Activated CD8-positive, alpha-beta T cell treated with anti-CD3 and anti-CD28 coated beads for 36 hours (primary cell): Measurements from ENCODE around the gene EFCAB6. TPM values are rescaled to one million over a fixed set of nuclear protein-coding genes. Genes with fewer than 3 reads are reported as not detected.

Source experiments
- ATAC-seq: fragments of 200-7000 bp; cut with Tn5 transposase; one replicate; pipeline ENCODE4 v1.10.0; 2021; ENCODE audit warnings: mild to moderate bottlenecking, moderate library complexity
- CTCF ChIA-PET: fragments of 350-600 bp; sonication (Branson Sonifier 250); formaldehyde crosslinking; loops from one replicate; lab custom pipeline; 2021; ENCODE audit warnings: antibody characterized with exemption; lab: Charles Lee
- POLR2A ChIA-PET: fragments of 350-600 bp; sonication (Branson Sonifier 250); formaldehyde crosslinking; loops from one replicate; lab custom pipeline; 2021; ENCODE audit warnings: antibody characterized with exemption; lab: Charles Lee
- DNase-seq: peaks from one replicate; pipeline ENCODE4 v3.0.0-alpha.2; 2020
- H3K27ac Mint-ChIP-seq: one replicate; pipeline ENCODE4 v1.8.0; 2021; ENCODE audit warnings: mild to moderate bottlenecking, mixed read lengths
- H3K27me3 Mint-ChIP-seq: one replicate; pipeline ENCODE4 v1.8.0; 2021; ENCODE audit warnings: mixed read lengths
- H3K36me3 Mint-ChIP-seq: one replicate; pipeline ENCODE4 v1.8.0; 2021; ENCODE audit warnings: low read depth, mixed read lengths
- H3K4me1 Mint-ChIP-seq: one replicate; pipeline ENCODE4 v1.8.0; 2021; ENCODE audit warnings: low read depth, mixed read lengths
- H3K4me3 Mint-ChIP-seq: one replicate; pipeline ENCODE4 v1.8.0; 2021; ENCODE audit warnings: mild to moderate bottlenecking, moderate library complexity, mixed read lengths
- H3K9me3 Mint-ChIP-seq: one replicate; pipeline ENCODE4 v1.8.0; 2021; ENCODE audit warnings: mixed read lengths
- CTCF ChIP-seq: fragments of 200-600 bp; IDR thresholded peaks from one replicate; pipeline ENCODE4 v1.8.0; 2022; ENCODE audit warnings: antibody characterized with exemption, mild to moderate bottlenecking
- intact Hi-C: fragments of 100-400 bp; cut with micrococcal nuclease; formaldehyde crosslinking; loops from one replicate; pipeline ENCODE4 v1.10.0; 2022
- total RNA-seq, 2 experiments: library from RNA; stranded (reverse); gene quantifications; one replicate each; pipeline ENCODE4 v1.2.3, GENCODE V29; 2021

Gene EFCAB6
- total RNA-seq, 2 experiments from 2014 or later, result 0.16 to 0.29 TPM

GRCh38 chr22:43508489-43508888 lies 303.6 kb downstream of the EFCAB6 start:
- Mint-ChIP-seq H3K27ac (no peak overlapping the region), H3K36me3 (no peaks in the 10 kb centered on the region), H3K4me1 (no peaks in the 10 kb centered on the region), H3K9me3 (no peaks in the 10 kb centered on the region), H3K4me3 (no peak overlapping the region), H3K27me3 (no peaks in the 10 kb centered on the region)
- ATAC-seq, result no peak
- no peak for TF ChIP-seq CTCF
- ChIA-PET POLR2A (no interaction called here), CTCF (no interaction called here)
- intact Hi-C loops, result no loop called here
- DNase-seq, result no peak

GRCh38 chr22:43507235-43507634 lies 304.9 kb downstream of the EFCAB6 start:
- no peak for TF ChIP-seq CTCF
- ChIA-PET CTCF (no interaction called here), POLR2A (no interaction called here)

GRCh38 chr22:43506487-43506886 lies 305.6 kb downstream of the EFCAB6 start:
- Mint-ChIP-seq H3K36me3 (no peaks in the 10 kb centered on the region), H3K4me1 (no peaks in the 10 kb centered on the region), H3K4me3 (no peak overlapping the region), H3K27ac (no peak overlapping the region), H3K9me3 (no peaks in the 10 kb centered on the region), H3K27me3 (no peaks in the 10 kb centered on the region)
- intact Hi-C loops, result no loop called here
- no peak for TF ChIP-seq CTCF
- ATAC-seq (no peak), DNase-seq (no peak)
- ChIA-PET POLR2A (no interaction called here), CTCF (no interaction called here)

More at GRCh38 chr22:43507235-43507634, 304.9 kb downstream of the EFCAB6 start:
- no peaks in the 10 kb centered on the region for H3K9me3 Mint-ChIP-seq
- H3K27me3 Mint-ChIP-seq, result no peaks in the 10 kb centered on the region
- ATAC-seq (no peak), DNase-seq (no peak)
- no peaks in the 10 kb centered on the region for H3K36me3 Mint-ChIP-seq
- no peak overlapping the region for H3K27ac Mint-ChIP-seq
- no peak overlapping the region for H3K4me3 Mint-ChIP-seq
- H3K4me1 Mint-ChIP-seq, result no peaks in the 10 kb centered on the region
- intact Hi-C loops, result no loop called here

GRCh38 chr22:43505896-43506295 lies 306.2 kb downstream of the EFCAB6 start:
- Mint-ChIP-seq H3K9me3 (no peaks in the 10 kb centered on the region), H3K27ac (no peak overlapping the region), H3K27me3 (no peaks in the 10 kb centered on the region), H3K4me1 (no peaks in the 10 kb centered on the region), H3K36me3 (no peaks in the 10 kb centered on the region), H3K4me3 (no peak overlapping the region)
- TF ChIP-seq CTCF, result no peak
- ATAC-seq (no peak), DNase-seq (no peak)
- CTCF ChIA-PET, result no interaction called here
- POLR2A ChIA-PET, result no interaction called here
- intact Hi-C loops, result no loop called here

GRCh38 chr22:43505423-43505822 lies 306.7 kb downstream of the EFCAB6 start:
- CTCF ChIA-PET, result no interaction called here
- Mint-ChIP-seq H3K4me1 (no peaks in the 10 kb centered on the region), H3K4me3 (no peak overlapping the region), H3K27me3 (no peaks in the 10 kb centered on the region), H3K27ac (no peak overlapping the region), H3K36me3 (no peaks in the 10 kb centered on the region), H3K9me3 (no peaks in the 10 kb centered on the region)
- POLR2A ChIA-PET, result no interaction called here
- intact Hi-C loops, result no loop called here
- DNase-seq, result no peak
- no peak for TF ChIP-seq CTCF
- ATAC-seq, result no peak
